Keratinocyte (primary cell): ENCODE results near the gene INPP5A. TPM values are rescaled to one million over a fixed set of nuclear protein-coding genes. Genes with fewer than 3 reads are reported as not detected.

Experiments used
- DNase-seq: peaks from one replicate; pipeline ENCODE4 v3.0.0-alpha.2; 2011; ENCODE audit warnings: low read depth, missing footprints, low spot score
- FAIRE-seq: peaks from 2 replicates; lab custom pipeline; 2011; peaks lifted over from hg19 to GRCh38; lab: Jason Lieb, UNC
- H2AFZ ChIP-seq: 2 replicates; pipeline ENCODE4 v1.6.0; 2012; ENCODE audit warnings: low read length, control low read depth, inconsistent platforms; ENCODE audit not compliant: control insufficient read depth
- H3K27ac ChIP-seq: 2 replicates; pipeline ENCODE4 v1.5.1; 2011; ENCODE audit warnings: low read length; ENCODE audit not compliant: control insufficient read depth, insufficient read depth
- H3K27me3 ChIP-seq: 3 replicates; pipeline ENCODE4 v1.6.0; 2011; ENCODE audit warnings: low read length; ENCODE audit not compliant: control insufficient read depth, insufficient read depth; ENCODE audit errors: extremely low read depth
- H3K36me3 ChIP-seq, 2 experiments: 2 replicates in 1 of 2; 3 replicates in 1 of 2; pipeline ENCODE4 v1.5.1; 2011; ENCODE audit warnings: low read length in 2 of 2, mild to moderate bottlenecking in 1 of 2; ENCODE audit not compliant: control insufficient read depth in 2 of 2, insufficient read depth in 2 of 2; ENCODE audit errors: extremely low read depth in 1 of 2
- H3K4me1 ChIP-seq: 3 replicates; pipeline ENCODE4 v1.5.1; 2011; ENCODE audit warnings: low read length; ENCODE audit not compliant: control insufficient read depth, insufficient read depth; ENCODE audit errors: extremely low read depth
- H3K4me2 ChIP-seq: 3 replicates; pipeline ENCODE4 v1.6.0; 2011; ENCODE audit warnings: low read depth, low read length; ENCODE audit not compliant: control insufficient read depth, insufficient read depth; ENCODE audit errors: extremely low read depth
- H3K4me3 ChIP-seq, 3 experiments: fragments of 200-600 bp in 1 of 3; sonication (generic) in 1 of 3; 2 replicates in 2 of 3; 3 replicates in 1 of 3; pipeline ENCODE4 v1.5.1; 2011 to 2016; ENCODE audit warnings: low read length in 3 of 3, mild to moderate bottlenecking in 3 of 3, control low read depth in 2 of 3, inconsistent platforms in 1 of 3, low read depth in 1 of 3, mixed read lengths in 1 of 3, mixed run types in 1 of 3, moderate library complexity in 1 of 3; ENCODE audit not compliant: control insufficient read depth in 2 of 3, insufficient read depth in 2 of 3; ENCODE audit errors: extremely low read depth in 1 of 3
- H3K79me2 ChIP-seq: 2 replicates; pipeline ENCODE4 v1.6.0; 2012; ENCODE audit warnings: low read length; ENCODE audit not compliant: control insufficient read depth, insufficient read depth
- H3K9ac ChIP-seq: 3 replicates; pipeline ENCODE4 v1.6.0; 2011; ENCODE audit warnings: low read length; ENCODE audit not compliant: control insufficient read depth, insufficient read depth; ENCODE audit errors: extremely low read depth
- H3K9me1 ChIP-seq: 3 replicates; pipeline ENCODE4 v1.6.0; 2011; ENCODE audit warnings: low read length; ENCODE audit not compliant: control insufficient read depth, insufficient read depth; ENCODE audit errors: extremely low read depth
- H3K9me3 ChIP-seq: 2 replicates; pipeline ENCODE4 v1.5.1; 2012; ENCODE audit warnings: low read depth, low read length; ENCODE audit not compliant: control insufficient read depth
- H4K20me1 ChIP-seq: 3 replicates; pipeline ENCODE4 v1.6.0; 2011; ENCODE audit warnings: low read length; ENCODE audit not compliant: control insufficient read depth, insufficient read depth; ENCODE audit errors: extremely low read depth
- CTCF ChIP-seq, 3 experiments: IDR thresholded peaks in 1 of 3; conservative IDR thresholded peaks in 1 of 3; optimal IDR thresholded peaks in 1 of 3; 2 replicates in 2 of 3; 3 replicates in 1 of 3; pipeline versions ENCODE3 to v1.5.1; 2011; ENCODE audit warnings: low read length in 3 of 3, mild to moderate bottlenecking in 3 of 3, moderate library complexity in 2 of 3, control low read depth in 1 of 3, inconsistent platforms in 1 of 3; ENCODE audit not compliant: insufficient read depth in 2 of 3; ENCODE audit errors: extremely low read depth in 1 of 3
- EZH2 ChIP-seq: IDR thresholded peaks from one replicate; pipeline ENCODE4 v1.6.1; 2012; ENCODE audit warnings: inconsistent platforms, mild to moderate bottlenecking, low read length, moderate library complexity
- dilution Hi-C: fragments of 300-500 bp; cut with MboI; formaldehyde crosslinking; loops from one replicate; pipeline ENCODE4 v1.7.0; 2020; ENCODE audit warnings: low sequenced_read_pairs; ENCODE audit not compliant: extremely low pct_ligation_motif_present
- polyA plus RNA-seq, 5 experiments: library from polyadenylated mRNA; depleted of rRNA in 3 of 5; stranded (reverse) in 3 of 5; stranded (forward) in 1 of 5; unstranded in 1 of 5; fragments of >200 nt; gene quantifications; 1 replicate in 1 of 5; 2 replicates in 3 of 5; 3 replicates in 1 of 5; pipeline versions ENCODE4 v1.2.1 to v1.2.3, GENCODE V29; 2011 to 2012; ENCODE audit warnings: missing spikeins in 2 of 5, low read depth in 1 of 5, low replicate concordance in 1 of 5

Gene INPP5A
- polyA plus RNA-seq, 1 donor (not counting 4 experiments of a cell fraction or from before 2014, with no cell fraction given), result 11.2 TPM

- H3K9me1 ChIP-seq, result no peaks in the 10 kb centered on the region
- FAIRE-seq, result no peak
- H3K4me1 ChIP-seq, result no peaks in the 10 kb centered on the region
Observed at GRCh38 chr10:132600416-132600815, 62.8 kb downstream of the INPP5A start.

GRCh38 chr10:132601567-132601966 lies 64.0 kb downstream of the INPP5A start:
- dilution Hi-C loops, result no loop called here
- TF ChIP-seq EZH2 (no peak), CTCF (optimal IDR thresholded peaks at IDR 0.05 in 1 of 3, IDR thresholded peaks at IDR 0.05 in 1 of 3, conservative IDR thresholded peaks at IDR 0.05 in 1 of 3; ENCODE audit: extremely low read depth in 1 of 3, insufficient read depth in 2 of 3, low read length in 3 of 3) (no peak)
- H3K27ac ChIP-seq, result no peak overlapping the region
- H3K79me2 ChIP-seq, result peaks cover 12% of the 10 kb centered on the region
- H3K27me3 ChIP-seq, result no peaks in the 10 kb centered on the region
- no peak overlapping the region for H3K9ac ChIP-seq
- FAIRE-seq (no peak), DNase-seq (no peak)
- H3K4me1 ChIP-seq, result no peaks in the 10 kb centered on the region
- no peaks in the 10 kb centered on the region for H3K36me3 ChIP-seq
- no peak overlapping the region for H2AFZ ChIP-seq
- peaks cover 5% of the 10 kb centered on the region for H4K20me1 ChIP-seq
- H3K9me1 ChIP-seq, result no peaks in the 10 kb centered on the region
- no peak overlapping the region for H3K4me2 ChIP-seq
- peaks cover 8% of the 10 kb centered on the region for H3K9me3 ChIP-seq
- H3K4me3 ChIP-seq, result no peak overlapping the region

More at GRCh38 chr10:132600416-132600815, 62.8 kb downstream of the INPP5A start:
- TF ChIP-seq EZH2 (no peak), CTCF (optimal IDR thresholded peaks at IDR 0.05 in 1 of 3, IDR thresholded peaks at IDR 0.05 in 1 of 3, conservative IDR thresholded peaks at IDR 0.05 in 1 of 3; ENCODE audit: extremely low read depth in 1 of 3, insufficient read depth in 2 of 3, low read length in 3 of 3) (no peak)
- Histone ChIP-seq H3K9me3 (peaks cover 8% of the 10 kb centered on the region), H3K27ac (no peak overlapping the region), H3K4me2 (no peak overlapping the region), H3K27me3 (no peaks in the 10 kb centered on the region), H3K9ac (no peak overlapping the region), H4K20me1 (peaks cover 5% of the 10 kb centered on the region), H3K36me3 (no peaks in the 10 kb centered on the region), H3K4me3 (no peak overlapping the region), H2AFZ (no peak overlapping the region), H3K79me2 (peaks cover 13% of the 10 kb centered on the region)
- DNase-seq, result no peak
- dilution Hi-C loops, result no loop called here
